ENCODE data around the gene KLC3. TPM values are rescaled to one million over a fixed set of nuclear protein-coding genes. Genes with fewer than 3 reads are reported as not detected.

KLC3 gene
- total RNA-seq, 1 experiment from 2014 or later: 22.8 TPM

DNA sequence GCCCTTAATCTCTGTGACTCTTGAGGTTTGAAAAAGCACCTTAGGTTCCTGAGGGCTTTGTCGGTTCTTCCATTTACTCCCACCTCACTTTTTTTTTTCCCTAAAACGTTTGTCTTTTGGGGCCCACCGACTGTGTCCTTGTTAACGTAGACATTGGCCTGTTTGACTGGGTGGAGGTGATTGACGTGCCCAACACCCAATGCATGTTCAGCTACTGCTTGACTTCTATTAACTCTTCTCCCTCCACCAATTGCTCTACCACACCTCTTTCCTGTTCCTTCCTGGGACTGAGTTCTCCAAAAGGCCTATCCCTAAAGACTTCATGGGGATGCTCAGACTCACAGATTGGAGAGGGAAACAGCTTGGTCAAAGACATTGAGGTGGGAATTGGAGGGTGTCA, 35.1 kb upstream of the KLC3 start (continued):
- TF ChIP-seq, protein P1, sequence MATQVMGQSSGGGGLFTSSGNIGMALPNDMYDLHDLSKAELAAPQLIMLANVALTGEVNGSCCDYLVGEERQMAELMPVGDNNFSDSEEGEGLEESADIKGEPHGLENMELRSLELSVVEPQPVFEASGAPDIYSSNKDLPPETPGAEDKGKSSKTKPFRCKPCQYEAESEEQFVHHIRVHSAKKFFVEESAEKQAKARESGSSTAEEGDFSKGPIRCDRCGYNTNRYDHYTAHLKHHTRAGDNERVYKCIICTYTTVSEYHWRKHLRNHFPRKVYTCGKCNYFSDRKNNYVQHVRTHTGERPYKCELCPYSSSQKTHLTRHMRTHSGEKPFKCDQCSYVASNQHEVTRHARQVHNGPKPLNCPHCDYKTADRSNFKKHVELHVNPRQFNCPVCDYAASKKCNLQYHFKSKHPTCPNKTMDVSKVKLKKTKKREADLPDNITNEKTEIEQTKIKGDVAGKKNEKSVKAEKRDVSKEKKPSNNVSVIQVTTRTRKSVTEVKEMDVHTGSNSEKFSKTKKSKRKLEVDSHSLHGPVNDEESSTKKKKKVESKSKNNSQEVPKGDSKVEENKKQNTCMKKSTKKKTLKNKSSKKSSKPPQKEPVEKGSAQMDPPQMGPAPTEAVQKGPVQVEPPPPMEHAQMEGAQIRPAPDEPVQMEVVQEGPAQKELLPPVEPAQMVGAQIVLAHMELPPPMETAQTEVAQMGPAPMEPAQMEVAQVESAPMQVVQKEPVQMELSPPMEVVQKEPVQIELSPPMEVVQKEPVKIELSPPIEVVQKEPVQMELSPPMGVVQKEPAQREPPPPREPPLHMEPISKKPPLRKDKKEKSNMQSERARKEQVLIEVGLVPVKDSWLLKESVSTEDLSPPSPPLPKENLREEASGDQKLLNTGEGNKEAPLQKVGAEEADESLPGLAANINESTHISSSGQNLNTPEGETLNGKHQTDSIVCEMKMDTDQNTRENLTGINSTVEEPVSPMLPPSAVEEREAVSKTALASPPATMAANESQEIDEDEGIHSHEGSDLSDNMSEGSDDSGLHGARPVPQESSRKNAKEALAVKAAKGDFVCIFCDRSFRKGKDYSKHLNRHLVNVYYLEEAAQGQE (IDR thresholded peaks at IDR 0.05; ENCODE audit: low read depth): no peak
- TF ChIP-seq YY1 (IDR thresholded peaks at IDR 0.05; ENCODE audit: extremely low read depth, insufficient replicate concordance, low read depth, low read length) (no peak), FOSL1 (IDR thresholded peaks at IDR 0.05; ENCODE audit: low read depth) (no peak), TCF7L2 (IDR thresholded peaks at IDR 0.05; ENCODE audit: borderline replicate concordance, extremely low read depth, insufficient read depth, insufficient read length) (no peak), ELF1 (IDR thresholded peaks at IDR 0.05; ENCODE audit: borderline replicate concordance, low read depth) (no peak), EZH2phosphoT487 (IDR thresholded peaks at IDR 0.05; ENCODE audit: borderline replicate concordance) (no peak), SIN3A (IDR thresholded peaks at IDR 0.05; ENCODE audit: low read depth) (no peak), ZFX (IDR thresholded peaks at IDR 0.05) (no peak)

DNA sequence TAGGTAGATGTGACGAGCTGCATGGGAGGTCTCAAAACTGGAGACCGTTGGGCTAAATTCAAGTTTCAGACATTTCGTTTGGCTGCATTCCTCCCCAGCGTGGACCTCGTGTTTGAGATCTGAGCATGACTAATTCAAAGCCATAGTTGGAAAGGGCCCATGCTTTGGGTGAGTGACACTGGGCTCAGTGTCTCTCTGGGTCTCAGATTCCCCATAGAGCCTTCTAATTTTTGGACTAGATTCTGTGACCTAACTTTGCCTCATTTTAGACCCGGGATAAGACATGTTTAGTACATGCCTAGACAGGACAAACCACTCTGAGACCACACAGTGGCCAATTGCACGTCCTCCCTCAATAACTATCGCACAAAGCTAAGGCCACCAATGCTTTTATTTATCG, 34.5 kb upstream of the KLC3 start:
- RAD21 ChIA-PET (ENCODE audit: low non-redundant PET in 1 of 2, low total read pairs in 2 of 2, uncharacterized antibody in 2 of 2, unreplicated experiment in 2 of 2): no interaction called here
- no peak overlapping the region for H3K4me2 ChIP-seq (ENCODE audit: low read length)
- no peak overlapping the region for H3K9ac ChIP-seq (ENCODE audit: low read length)
- H3K27me3 ChIP-seq (ENCODE audit: insufficient read depth, low read length): no peaks in the 10 kb centered on the region
- no peak overlapping the region for H3K27ac ChIP-seq (ENCODE audit: low read depth, low read length)
- no peaks in the 10 kb centered on the region for H3K79me2 ChIP-seq (ENCODE audit: insufficient read depth, low read length)
- no peak overlapping the region for H3K4me3 ChIP-seq (replicated peaks in 1 of 2; ENCODE audit: low read depth in 1 of 2, low read length in 2 of 2)
- H3K9me2 ChIP-seq (ENCODE audit: insufficient read depth): no peaks in the 10 kb centered on the region
- H4K20me1 ChIP-seq (ENCODE audit: insufficient read depth): no peaks in the 10 kb centered on the region
- POLR2A ChIA-PET: no interaction called here
- CTCF ChIA-PET: no interaction called here
- H3K9me3 ChIP-seq (ENCODE audit: control insufficient read depth in 1 of 2, insufficient read depth in 1 of 2, low read depth in 1 of 2, low read length in 2 of 2): no peaks in the 10 kb centered on the region
- H2AFZ ChIP-seq (ENCODE audit: low read depth, low read length, poor library complexity, severe bottlenecking): no peak overlapping the region
- ATAC-seq: no peak
- no peaks in the 10 kb centered on the region for H3K36me3 ChIP-seq (ENCODE audit: control insufficient read depth in 1 of 2, insufficient read depth in 2 of 2, low read length in 2 of 2)
- peaks cover 10 to 17% of the 10 kb centered on the region in 2 experiments for H3K4me1 ChIP-seq (ENCODE audit: control insufficient read depth in 1 of 2, insufficient read depth in 2 of 2, low read length in 2 of 2)
- no TSS peak for BruUV-seq (replicated peaks)
- TF ChIP-seq SIN3A (IDR thresholded peaks at IDR 0.05; ENCODE audit: low read depth): no peak
- no peak for DNase-seq (ENCODE audit: low read depth, low spot score)
- intact Hi-C loops (cut with micrococcal nuclease): no loop called here

Data from HCT116 (cell line).